ENCODE data around the gene SDF4.

DNA sequence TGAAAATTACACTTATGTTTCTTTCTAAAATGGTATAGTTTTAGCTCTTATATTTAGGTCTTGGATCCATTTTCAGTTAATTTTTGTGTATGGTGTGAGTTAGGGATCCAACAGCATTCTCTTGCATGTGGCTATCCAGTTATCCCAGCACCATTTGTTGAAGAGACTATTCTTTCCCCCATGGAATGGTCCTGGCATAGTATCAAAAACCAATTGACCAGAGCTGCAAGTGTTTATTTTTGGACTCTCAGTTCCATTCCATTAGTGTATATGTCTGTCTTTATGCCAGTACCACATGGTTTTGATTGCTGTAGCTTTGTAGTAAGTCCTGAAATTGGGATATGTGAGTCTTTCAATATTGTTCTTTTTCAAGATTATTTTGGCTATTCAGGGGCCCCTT is 43.9 kb downstream of the SDF4 start:
- TF ChIP-seq, protein P1, sequence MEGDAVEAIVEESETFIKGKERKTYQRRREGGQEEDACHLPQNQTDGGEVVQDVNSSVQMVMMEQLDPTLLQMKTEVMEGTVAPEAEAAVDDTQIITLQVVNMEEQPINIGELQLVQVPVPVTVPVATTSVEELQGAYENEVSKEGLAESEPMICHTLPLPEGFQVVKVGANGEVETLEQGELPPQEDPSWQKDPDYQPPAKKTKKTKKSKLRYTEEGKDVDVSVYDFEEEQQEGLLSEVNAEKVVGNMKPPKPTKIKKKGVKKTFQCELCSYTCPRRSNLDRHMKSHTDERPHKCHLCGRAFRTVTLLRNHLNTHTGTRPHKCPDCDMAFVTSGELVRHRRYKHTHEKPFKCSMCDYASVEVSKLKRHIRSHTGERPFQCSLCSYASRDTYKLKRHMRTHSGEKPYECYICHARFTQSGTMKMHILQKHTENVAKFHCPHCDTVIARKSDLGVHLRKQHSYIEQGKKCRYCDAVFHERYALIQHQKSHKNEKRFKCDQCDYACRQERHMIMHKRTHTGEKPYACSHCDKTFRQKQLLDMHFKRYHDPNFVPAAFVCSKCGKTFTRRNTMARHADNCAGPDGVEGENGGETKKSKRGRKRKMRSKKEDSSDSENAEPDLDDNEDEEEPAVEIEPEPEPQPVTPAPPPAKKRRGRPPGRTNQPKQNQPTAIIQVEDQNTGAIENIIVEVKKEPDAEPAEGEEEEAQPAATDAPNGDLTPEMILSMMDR (IDR thresholded peaks at IDR 0.05) = no peak
- TF ChIP-seq POLR2AphosphoS5 (IDR thresholded peaks at IDR 0.05) = no peak
